GM19395 (cell line): ENCODE results near the gene VPS13C.
A peak's percentile ranks its signal among the peaks of the same experiment; 100 is the strongest.
"Not testable (repeated sequence)": the region's sequence is repeated elsewhere in the genome, so short reads cannot be mapped to it uniquely, and the experiment has no call there.

ENCODE experiments used
- ATAC-seq: cut with Tn5 transposase; IDR thresholded peaks from one replicate; pipeline ENCODE4 v1.9.1; 2021; ENCODE audit warnings: mild to moderate bottlenecking, moderate library complexity; ENCODE audit not compliant: unreplicated experiment

The VPS13C gene

GRCh38 chr15:62050115-62050514 lies 10.1 kb downstream of the VPS13C start:
- ATAC-seq = no peak

DNA sequence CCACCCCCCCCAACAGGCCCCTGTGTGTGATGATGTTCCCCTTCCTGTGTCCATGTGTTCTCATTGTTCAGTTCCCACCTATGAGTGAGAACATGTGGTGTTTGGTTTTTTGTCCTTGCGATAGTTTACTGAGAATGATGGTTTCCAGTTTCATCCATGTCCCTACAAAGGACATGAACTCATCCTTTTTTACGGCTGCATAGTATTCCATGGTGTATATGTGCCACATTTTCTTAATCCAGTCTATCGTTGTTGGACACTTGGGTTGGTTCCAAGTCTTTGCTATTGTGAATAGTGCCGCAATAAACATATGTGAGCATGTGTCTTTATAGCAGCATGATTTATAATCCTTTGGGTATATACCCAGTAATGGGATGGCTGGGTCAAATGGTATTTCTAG lies 12.0 kb downstream of the VPS13C start:
- not testable (repeated sequence) for ATAC-seq

- ATAC-seq = no peak
Measured at GRCh38 chr15:62047282-62047827, 12.9 kb downstream of the VPS13C start.

GRCh38 chr15:62046078-62046743 lies 14.0 kb downstream of the VPS13C start:
- ATAC-seq = peak; percentile 87

- ATAC-seq = no peak
Measured at GRCh38 chr15:62035256-62035924, 24.9 kb downstream of the VPS13C start.

- ATAC-seq = no peak
Measured at GRCh38 chr15:62027916-62028315, 32.3 kb downstream of the VPS13C start.

DNA sequence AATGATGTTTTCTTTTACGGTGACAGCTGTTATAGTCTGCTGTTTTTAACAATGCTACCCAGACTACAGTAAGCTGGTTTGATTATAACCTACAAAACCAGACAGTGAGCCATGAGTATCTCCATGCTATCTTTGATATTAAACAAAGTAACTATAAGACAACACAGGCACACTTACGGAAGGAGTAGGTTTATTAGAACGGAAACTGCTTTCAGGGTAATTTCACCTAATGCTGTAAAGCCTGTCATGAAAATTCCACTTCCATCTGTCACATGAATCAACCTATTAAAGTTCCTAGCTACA lies 33.0 kb downstream of the VPS13C start:
- ATAC-seq = peak; percentile 27

DNA sequence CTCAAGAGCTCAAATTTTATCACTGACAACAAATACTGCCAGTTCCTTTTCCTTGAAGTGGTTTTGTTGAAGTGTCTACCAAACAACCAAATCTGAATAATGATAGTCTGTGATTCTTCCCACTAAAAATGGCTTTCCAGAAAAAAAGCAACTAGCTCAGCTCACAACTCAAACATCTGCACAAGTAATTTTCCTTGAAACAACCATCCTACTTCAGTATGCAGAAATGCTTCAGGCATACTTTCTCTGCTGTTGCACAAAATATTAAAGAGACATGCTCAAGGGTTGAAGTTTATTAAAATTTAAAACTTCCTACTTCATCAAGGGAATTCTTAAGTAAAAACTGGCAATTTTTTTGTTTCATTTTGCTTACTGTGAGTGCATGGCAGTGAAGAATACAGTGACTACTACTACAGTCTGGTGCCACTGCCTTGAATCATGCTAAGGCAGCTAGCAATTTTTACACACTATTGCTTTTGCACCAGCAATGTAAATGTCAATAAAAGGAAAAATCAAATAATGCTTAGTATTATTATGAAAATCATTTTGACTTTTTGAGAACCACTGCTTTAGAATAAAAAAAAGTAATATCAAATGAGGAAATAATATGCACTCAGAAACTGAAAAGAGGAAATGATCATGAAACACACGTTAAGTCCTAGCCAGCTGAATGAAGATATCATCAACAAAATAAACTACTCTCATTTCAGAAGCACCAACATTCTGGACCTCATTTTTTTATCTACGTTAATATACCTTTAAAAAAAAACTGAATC lies 33.6 kb downstream of the VPS13C start:
- ATAC-seq = peak; percentile 84

GRCh38 chr15:62021991-62022600 lies 38.2 kb downstream of the VPS13C start:
- no peak for ATAC-seq

DNA sequence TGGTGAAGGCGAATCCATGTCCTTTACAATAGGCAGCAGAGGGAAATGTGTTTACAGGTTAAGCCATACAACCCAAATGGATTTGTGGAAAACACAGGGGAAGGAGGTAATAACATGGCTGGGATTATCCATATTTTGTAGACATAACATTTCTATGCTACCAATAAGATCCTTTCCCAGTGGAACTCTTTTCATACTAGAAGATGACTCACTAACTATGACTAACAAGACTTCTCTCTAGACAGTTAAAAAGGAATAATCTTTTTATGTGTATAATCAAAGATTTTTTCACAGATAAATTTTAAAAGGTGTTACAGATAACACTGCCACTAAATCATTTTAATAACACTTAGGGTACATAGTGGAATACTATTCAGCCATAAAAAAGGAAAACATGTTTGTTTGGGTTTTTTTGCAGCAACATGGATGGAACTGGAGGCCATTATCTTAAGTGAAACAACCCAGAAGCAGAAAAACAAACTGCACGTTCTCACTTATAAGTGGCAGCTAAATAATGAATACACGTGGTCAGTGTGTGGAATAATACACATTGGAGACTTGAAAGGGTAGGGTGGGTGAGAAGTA lies 39.6 kb downstream of the VPS13C start:
- ATAC-seq = no peak

GRCh38 chr15:62005354-62005753 lies 54.9 kb downstream of the VPS13C start:
- not testable (repeated sequence) for ATAC-seq

DNA sequence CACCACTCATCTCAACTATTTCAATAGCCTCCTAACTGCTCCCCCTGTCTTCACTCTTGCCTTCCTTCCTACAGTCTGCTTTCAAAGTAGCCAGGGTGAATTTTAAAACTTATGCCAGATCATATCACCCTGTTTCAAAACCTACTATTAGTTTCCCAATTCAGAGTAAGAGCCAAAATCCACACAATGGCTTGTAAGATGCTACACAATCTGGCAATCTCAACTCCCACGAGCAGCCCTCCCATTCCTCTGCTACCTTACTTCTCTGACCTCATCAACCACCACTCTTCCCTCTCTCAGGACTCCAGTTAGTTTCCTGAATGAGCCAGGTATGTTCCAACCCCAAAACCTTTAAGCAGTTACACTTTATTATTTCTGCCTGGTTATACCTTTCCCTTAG lies 62.5 kb downstream of the VPS13C start:
- no peak for ATAC-seq

GRCh38 chr15:61996056-61996635 lies 64.1 kb downstream of the VPS13C start:
- ATAC-seq = no peak

DNA sequence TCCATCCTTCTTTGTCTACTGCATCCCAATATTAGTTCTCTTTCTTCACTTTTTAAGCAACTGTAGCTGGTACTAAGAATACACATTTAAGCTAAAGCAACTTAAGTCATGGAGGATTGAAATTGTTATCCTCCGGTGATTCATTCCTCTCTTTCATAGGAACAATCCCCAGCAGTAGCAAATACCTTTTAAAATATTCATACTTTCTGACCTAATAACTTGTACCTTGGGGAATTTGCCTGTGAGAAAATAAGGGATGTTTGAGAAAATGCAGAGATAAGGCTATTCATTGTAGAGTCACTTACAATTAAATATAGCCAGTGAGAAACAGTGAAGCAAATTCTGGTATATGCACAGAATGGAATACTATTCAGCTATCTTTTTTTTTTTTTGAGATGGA lies 66.0 kb downstream of the VPS13C start:
- no peak for ATAC-seq

GRCh38 chr15:61992518-61992917 lies 67.7 kb downstream of the VPS13C start:
- ATAC-seq = no peak

- ATAC-seq = no peak
Measured at GRCh38 chr15:61989667-61990066, 70.6 kb downstream of the VPS13C start.

- ATAC-seq = no peak
Measured at GRCh38 chr15:61987824-61988223, 72.4 kb downstream of the VPS13C start.

DNA sequence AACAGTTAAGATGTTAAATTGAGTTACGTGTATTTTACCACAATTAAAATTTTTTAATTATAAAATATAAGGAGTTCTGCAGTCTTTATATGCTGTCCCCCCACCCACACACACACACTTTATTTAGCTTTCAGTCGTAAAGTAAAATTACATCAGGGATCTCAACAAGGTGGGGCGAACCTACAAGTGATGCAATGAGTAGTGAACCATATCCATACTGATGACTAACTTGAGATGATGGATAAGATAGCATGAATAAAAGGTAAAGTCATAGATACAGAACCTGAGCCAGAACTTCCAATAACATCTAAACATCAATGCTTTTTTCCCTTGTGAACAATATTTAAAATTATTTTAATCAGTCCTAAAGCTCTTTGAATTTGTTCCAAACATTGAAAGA lies 77.2 kb downstream of the VPS13C start:
- no peak for ATAC-seq

DNA sequence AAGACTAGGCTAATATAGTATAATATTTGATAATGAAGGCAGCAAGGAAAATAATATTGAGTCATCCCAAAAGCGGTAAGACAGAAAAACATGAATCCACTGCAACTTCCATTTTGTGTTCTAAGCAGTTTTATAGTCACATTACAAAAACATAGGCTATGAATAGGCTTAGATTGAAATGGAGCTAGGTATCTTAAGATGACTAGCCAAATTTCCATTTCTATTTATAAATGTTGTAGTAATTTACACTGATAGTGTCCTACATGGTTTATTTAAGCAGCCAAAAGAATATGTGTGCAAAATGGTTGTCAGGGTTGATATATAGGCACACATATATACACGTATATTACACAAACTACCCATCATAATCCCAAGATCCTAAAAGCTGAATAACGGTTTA lies 82.0 kb downstream of the VPS13C start:
- ATAC-seq = no peak

DNA sequence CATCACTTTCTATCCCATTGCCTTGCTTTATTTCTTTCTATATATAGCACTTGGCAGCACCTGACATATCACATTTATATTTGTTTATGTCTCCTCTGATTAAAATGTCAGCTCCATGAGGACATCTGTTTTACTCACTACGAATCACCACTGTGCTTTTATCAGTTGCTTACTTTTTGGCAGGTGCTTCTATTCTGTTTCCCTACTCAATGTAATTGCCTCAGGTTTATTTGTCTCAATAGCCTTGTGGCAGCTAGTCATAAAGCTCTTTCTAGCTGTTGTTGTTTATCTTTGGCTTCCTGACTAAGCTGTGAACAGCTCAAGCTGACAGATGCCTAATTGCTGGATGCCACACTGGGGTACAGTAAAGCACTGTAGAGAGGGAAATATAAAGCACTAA lies 85.5 kb downstream of the VPS13C start:
- no peak for ATAC-seq

GRCh38 chr15:61974118-61974517 lies 86.1 kb downstream of the VPS13C start:
- ATAC-seq = no peak
